Nasal cavity respiratory epithelium epithelial cell of viscerocranial mucosa (primary cell): ENCODE measurements around the gene CAT. TPM values are rescaled to one million over a fixed set of nuclear protein-coding genes. Genes with fewer than 3 reads are reported as not detected.

Experiments
- total RNA-seq: library from RNA; depleted of rRNA; stranded (reverse); fragments of >200 nt; gene quantifications from 2 replicates; pipeline ENCODE4 v1.2.3, GENCODE V29; 2014

Gene CAT
- total RNA-seq = 11.6 and 35.5 TPM in 2 replicates

DNA sequence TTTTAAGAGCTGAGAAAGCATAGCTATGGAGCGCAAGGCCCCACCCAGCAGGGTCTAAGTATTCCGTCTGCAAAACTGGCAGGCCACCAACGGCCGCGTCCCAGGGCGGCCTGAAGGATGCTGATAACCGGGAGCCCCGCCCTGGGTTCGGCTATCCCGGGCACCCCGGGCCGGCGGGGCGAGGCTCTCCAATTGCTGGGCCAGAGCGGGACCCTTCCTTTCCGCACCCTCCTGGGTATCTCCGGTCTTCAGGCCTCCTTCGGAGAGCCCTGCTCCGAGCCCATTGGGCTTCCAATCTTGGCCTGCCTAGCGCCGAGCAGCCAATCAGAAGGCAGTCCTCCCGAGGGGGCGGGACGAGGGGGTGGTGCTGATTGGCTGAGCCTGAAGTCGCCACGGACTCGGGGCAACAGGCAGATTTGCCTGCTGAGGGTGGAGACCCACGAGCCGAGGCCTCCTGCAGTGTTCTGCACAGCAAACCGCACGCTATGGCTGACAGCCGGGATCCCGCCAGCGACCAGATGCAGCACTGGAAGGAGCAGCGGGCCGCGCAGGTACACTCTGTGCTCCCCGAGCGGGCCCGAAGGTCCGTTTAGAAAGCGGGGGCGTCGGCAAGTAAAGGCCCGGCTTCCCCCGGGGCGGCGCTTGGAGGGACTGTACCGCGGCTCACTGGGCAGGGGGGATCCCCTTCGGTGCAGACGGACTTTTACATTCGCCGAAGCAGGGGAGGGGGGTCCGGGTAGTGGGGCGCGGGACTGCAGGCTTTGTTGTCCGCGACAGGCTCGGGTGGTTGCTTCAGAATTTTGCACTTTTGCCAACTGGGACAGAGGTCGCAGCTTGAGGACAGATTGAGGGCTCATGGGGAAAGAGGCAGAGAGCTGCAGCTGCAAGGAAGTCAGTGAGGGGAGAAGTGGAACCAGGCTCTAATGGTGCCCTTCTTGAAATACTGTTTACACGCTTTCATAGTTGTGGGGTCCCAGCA is at the start of gene CAT:
TSS of gene CAT (plus strand) at position 406 of the 979 bp plus-strand sequence. CDS start at position 486, 80 bp downstream.

DNA sequence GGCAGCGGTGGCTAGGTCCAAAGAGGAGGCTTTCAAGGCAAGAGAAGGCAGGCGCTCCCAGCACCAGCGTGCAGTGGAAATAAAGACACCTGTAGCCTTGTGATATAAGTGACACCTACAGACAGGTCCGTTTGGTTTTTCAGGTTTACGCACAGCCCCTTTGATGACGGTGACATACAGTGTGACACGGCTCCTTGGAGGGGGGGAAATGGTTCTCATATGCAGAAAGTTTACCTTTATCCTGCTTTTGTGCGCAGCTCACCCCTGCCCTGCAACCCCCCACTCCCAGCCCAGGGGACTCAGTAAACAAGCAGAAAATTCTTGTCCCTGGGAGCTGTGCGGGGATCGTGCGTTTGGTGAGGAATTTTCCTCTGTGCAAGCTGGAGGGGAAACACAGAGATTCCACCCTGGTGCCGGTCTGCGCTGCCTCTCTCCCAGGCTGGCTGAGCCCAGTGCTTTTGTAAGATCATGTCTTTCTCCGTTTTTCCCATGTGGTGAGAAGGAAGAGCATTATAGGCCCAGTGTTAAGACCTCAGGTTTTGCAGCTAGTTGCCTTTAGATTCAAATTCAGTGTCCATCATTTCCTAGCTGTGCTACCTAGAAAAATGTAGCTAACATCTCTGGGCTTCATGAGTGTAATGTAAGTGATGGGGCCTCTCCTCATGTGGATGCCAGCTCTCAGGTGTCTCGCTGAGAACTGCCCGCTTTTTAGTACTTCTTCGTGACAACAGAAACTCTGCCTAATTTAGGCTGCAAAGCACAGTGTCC is 75.1 kb downstream of the CAT start, which contains the start of gene ELF5:
TSS of gene ELF5 (minus strand) at position 113 of the 768 bp plus-strand sequence. CDS start 8,045 bp downstream, outside the sequence.

Other genes with a start within 250 kb of the CAT start
- gene ABTB2, start 80.9 kb upstream of the CAT start, total RNA-seq = 1.0 and 2.5 TPM in 2 replicates
- under 0.01 and 3.2 TPM in 2 replicates for gene ELF5, start 74.9 kb downstream of the CAT start, total RNA-seq
- 256 and 478 TPM in 2 replicates for gene EHF, start 182.2 kb downstream of the CAT start, total RNA-seq